GM04503 (cell line): ENCODE results near the gene IL1RAPL2.
A peak's percentile ranks its signal among the peaks of the same experiment; 100 is the strongest.
"Not testable (repeated sequence)": the region's sequence is repeated elsewhere in the genome, so short reads cannot be mapped to it uniquely, and the experiment has no call there.

ENCODE experiments used
- DNase-seq: peaks from one replicate; pipeline ENCODE4 v3.0.0-alpha.2; 2012; ENCODE audit warnings: low read depth

Gene IL1RAPL2

GRCh38 chrX:105701310-105702052 lies 1135.5 kb downstream of the IL1RAPL2 start:
- DNase-seq, result no peak

GRCh38 chrX:105703876-105704275 lies 1137.9 kb downstream of the IL1RAPL2 start:
- DNase-seq, result no peak

- DNase-seq, result peak; percentile 11
Observed at GRCh38 chrX:105706041-105706440, 1140.0 kb downstream of the IL1RAPL2 start.

- DNase-seq, result no peak
Observed at GRCh38 chrX:105711805-105712204, 1145.8 kb downstream of the IL1RAPL2 start.

- DNase-seq, result no peak
Observed at GRCh38 chrX:105715746-105716145, 1149.7 kb downstream of the IL1RAPL2 start.

GRCh38 chrX:105723966-105724735 lies 1158.2 kb downstream of the IL1RAPL2 start:
- DNase-seq, result no peak

- no peak for DNase-seq
Observed at GRCh38 chrX:105725228-105725627, 1159.2 kb downstream of the IL1RAPL2 start.

GRCh38 chrX:105738162-105738561 lies 1172.2 kb downstream of the IL1RAPL2 start:
- no peak for DNase-seq

GRCh38 chrX:105744291-105744690 lies 1178.3 kb downstream of the IL1RAPL2 start:
- DNase-seq, result no peak

GRCh38 chrX:105744946-105745345 lies 1178.9 kb downstream of the IL1RAPL2 start:
- DNase-seq, result no peak

GRCh38 chrX:105745863-105746262 lies 1179.9 kb downstream of the IL1RAPL2 start:
- DNase-seq, result no peak

GRCh38 chrX:105752338-105752956 lies 1186.4 kb downstream of the IL1RAPL2 start:
- no peak for DNase-seq

GRCh38 chrX:105753411-105753810 lies 1187.4 kb downstream of the IL1RAPL2 start:
- no peak for DNase-seq

- no peak for DNase-seq
Observed at GRCh38 chrX:105754286-105754964, 1188.4 kb downstream of the IL1RAPL2 start.

GRCh38 chrX:105755109-105755508 lies 1189.1 kb downstream of the IL1RAPL2 start:
- DNase-seq, result no peak

- no peak for DNase-seq
Observed at GRCh38 chrX:105758754-105759153, 1192.8 kb downstream of the IL1RAPL2 start.

GRCh38 chrX:105759598-105759997 lies 1193.6 kb downstream of the IL1RAPL2 start:
- no peak for DNase-seq

GRCh38 chrX:105765691-105766090 lies 1199.7 kb downstream of the IL1RAPL2 start:
- DNase-seq, result no peak

GRCh38 chrX:105773801-105774200 lies 1207.8 kb downstream of the IL1RAPL2 start:
- no peak for DNase-seq

- DNase-seq, result no peak
Observed at GRCh38 chrX:105775679-105776078, 1209.7 kb downstream of the IL1RAPL2 start.

- DNase-seq, result no peak
Observed at GRCh38 chrX:105781804-105782203, 1215.8 kb downstream of the IL1RAPL2 start.

GRCh38 chrX:105796877-105797276 lies 1230.9 kb downstream of the IL1RAPL2 start:
- not testable (repeated sequence) for DNase-seq
